ENCODE data around the gene TYW3. TPM values are rescaled to one million over a fixed set of nuclear protein-coding genes. Genes with fewer than 3 reads are reported as not detected.

The TYW3 gene
- total and polyA plus RNA-seq, 2 of the 8 experiments (the other 6 are each of a cell fraction or from before 2014, with no cell fraction given): 6.9 to 31.4 TPM

DNA sequence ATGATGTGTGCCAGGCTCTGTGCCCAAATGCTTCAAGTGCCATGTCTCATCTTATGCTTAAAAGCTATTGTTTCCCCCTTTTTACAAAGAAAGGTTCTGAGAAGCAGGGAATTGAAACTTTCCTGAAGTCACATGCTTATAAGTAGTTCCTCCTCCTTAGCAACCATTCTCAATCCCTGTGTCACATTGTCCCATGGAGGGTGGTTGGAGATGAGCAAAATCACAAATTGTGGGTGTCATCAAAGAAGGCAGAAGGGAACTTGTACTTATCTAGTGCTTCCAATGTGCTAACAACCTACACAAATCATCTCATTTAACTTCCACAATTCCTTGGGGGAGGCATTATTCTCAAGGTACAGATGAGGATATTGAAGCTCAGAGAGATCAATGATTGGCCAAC lies 49.3 kb upstream of the TYW3 start:
- Histone ChIP-seq H3K23me2 (ENCODE audit: low read depth, low read length) (no peaks in the 10 kb centered on the region), H3K14ac (ENCODE audit: insufficient read length) (no peak overlapping the region), H2AK5ac (ENCODE audit: low read depth, low read length) (no peak overlapping the region), H4K20me1 (replicated peaks in 1 of 2; ENCODE audit: control insufficient read depth in 1 of 2, insufficient read depth in 2 of 2, low read length in 2 of 2) (no peaks in the 10 kb centered on the region), H3K4me1 (replicated peaks in 1 of 4; ENCODE audit: control insufficient read depth in 3 of 4, insufficient read depth in 4 of 4, low read length in 3 of 4) (no peaks in the 10 kb centered on the region), H4K5ac (ENCODE audit: insufficient read length, low read depth, low read length) (no peak overlapping the region), H3K4ac (replicated peaks; ENCODE audit: insufficient read length, low read depth, low read length) (no peak overlapping the region), H3K9me3 (ENCODE audit: insufficient read depth in 2 of 2, low read depth in 1 of 2, low read length in 1 of 2) (no peaks in the 10 kb centered on the region), H4K8ac (ENCODE audit: extremely low read depth, insufficient read depth, low read length) (no peak overlapping the region), H2BK120ac (replicated peaks; ENCODE audit: low read depth, low read length) (no peak overlapping the region), H3K18ac (ENCODE audit: extremely low read depth, low read length) (no peak overlapping the region), H3K23ac (ENCODE audit: insufficient read length) (no peak overlapping the region), H3K27ac (ENCODE audit: low read depth, low read length) (no peak overlapping the region), H2BK15ac (ENCODE audit: low read length) (no peak overlapping the region), H3K27me3 (replicated peaks in 1 of 4; ENCODE audit: control insufficient read depth in 3 of 4, extremely low read depth in 1 of 4, insufficient read depth in 3 of 4, low read length in 3 of 4) (no peaks in the 10 kb centered on the region), H3K79me2 (ENCODE audit: control insufficient read depth in 1 of 2, insufficient read depth in 2 of 2, low read length in 2 of 2) (no peaks in the 10 kb centered on the region), H3K56ac (replicated peaks; ENCODE audit: insufficient read length, low read depth, low read length) (no peak overlapping the region), H3K36me3 (ENCODE audit: control insufficient read depth in 2 of 4, insufficient read depth in 4 of 4, low read length in 3 of 4) (no peaks in the 10 kb centered on the region), H2BK5ac (ENCODE audit: low read depth, low read length) (no peak overlapping the region), H3K4me3 (ENCODE audit: extremely low read depth in 1 of 4, insufficient read depth in 2 of 4, low read depth in 3 of 4, low read length in 4 of 4) (no peak overlapping the region), H2BK12ac (ENCODE audit: low read depth, low read length) (no peak overlapping the region), H4K91ac (replicated peaks; ENCODE audit: insufficient read length, low read length) (no peak overlapping the region), H3K4me2 (ENCODE audit: insufficient read depth in 1 of 2, low read depth in 2 of 2, low read length in 2 of 2) (no peak overlapping the region), H2BK20ac (ENCODE audit: low read length) (no peak overlapping the region), H3K9ac (replicated peaks in 1 of 4; ENCODE audit: extremely low read depth in 1 of 4, low read depth in 3 of 4, low read length in 3 of 4) (no peak overlapping the region), H2AFZ (ENCODE audit: low read length) (no peak overlapping the region; the same call in 1 of the 2 replicates), H3K79me1 (ENCODE audit: low read depth, low read length) (no peaks in the 10 kb centered on the region)
- no peak for FAIRE-seq
- CTCF ChIA-PET (ENCODE audit: partially characterized antibody): interaction anchor here (0.8 to 1.1 kb wide), 2 partner anchors 8 to 27 kb away, joined by 3 read pairs; no protein-coding TSS in a partner anchor
- no peak for TF ChIP-seq GABPA (IDR thresholded peaks at IDR 0.05; ENCODE audit: borderline replicate concordance, insufficient read depth, low read length)
- no peak for TF ChIP-seq SIRT6 (IDR thresholded peaks at IDR 0.05; ENCODE audit: low read length)
- TF ChIP-seq, protein P1, sequence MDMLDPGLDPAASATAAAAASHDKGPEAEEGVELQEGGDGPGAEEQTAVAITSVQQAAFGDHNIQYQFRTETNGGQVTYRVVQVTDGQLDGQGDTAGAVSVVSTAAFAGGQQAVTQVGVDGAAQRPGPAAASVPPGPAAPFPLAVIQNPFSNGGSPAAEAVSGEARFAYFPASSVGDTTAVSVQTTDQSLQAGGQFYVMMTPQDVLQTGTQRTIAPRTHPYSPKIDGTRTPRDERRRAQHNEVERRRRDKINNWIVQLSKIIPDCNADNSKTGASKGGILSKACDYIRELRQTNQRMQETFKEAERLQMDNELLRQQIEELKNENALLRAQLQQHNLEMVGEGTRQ (IDR thresholded peaks at IDR 0.05; ENCODE audit: low read length): no peak
- no peak for TF ChIP-seq CHD2 (IDR thresholded peaks at IDR 0.05; ENCODE audit: low read length)
- no peak for TF ChIP-seq GTF2F1 (IDR thresholded peaks at IDR 0.05; ENCODE audit: borderline replicate concordance, low read depth, low read length)
- TF ChIP-seq ZNF274 (IDR thresholded peaks at IDR 0.05; ENCODE audit: borderline replicate concordance, extremely low read depth, low read length): no peak
- no peak for TF ChIP-seq NRF1 (IDR thresholded peaks at IDR 0.05; ENCODE audit: low read depth, low read length)
- no peak for TF ChIP-seq CHD1 (IDR thresholded peaks at IDR 0.05; ENCODE audit: low read depth, low read length)
- TF ChIP-seq MAFK (IDR thresholded peaks at IDR 0.05; ENCODE audit: low read depth, low read length): no peak
- no peak for TF ChIP-seq BRCA1 (IDR thresholded peaks at IDR 0.05; ENCODE audit: low read depth, low read length)
- POLR2A ChIA-PET (ENCODE audit: partially characterized antibody): no interaction called here
- no peak for DNase-seq (ENCODE audit: low read depth in 1 of 2, low spot score in 2 of 2)
